Stimulated activated CD4-positive, alpha-beta T cell treated with anti-CD3 and anti-CD28 coated beads, Interleukin-12 subunit alpha, Interleukin-12 subunit beta, amount 100 ng/mL, for 48 hours (primary cell): ENCODE measurements around the gene ELMO2.

Experiments
- DNase-seq, 3 donors: peaks; one replicate each; pipeline ENCODE4 v3.0.0-alpha.2; 2020; ENCODE audit warnings: low read depth in 2 of 3, low spot score in 1 of 3

The ELMO2 gene

DNA sequence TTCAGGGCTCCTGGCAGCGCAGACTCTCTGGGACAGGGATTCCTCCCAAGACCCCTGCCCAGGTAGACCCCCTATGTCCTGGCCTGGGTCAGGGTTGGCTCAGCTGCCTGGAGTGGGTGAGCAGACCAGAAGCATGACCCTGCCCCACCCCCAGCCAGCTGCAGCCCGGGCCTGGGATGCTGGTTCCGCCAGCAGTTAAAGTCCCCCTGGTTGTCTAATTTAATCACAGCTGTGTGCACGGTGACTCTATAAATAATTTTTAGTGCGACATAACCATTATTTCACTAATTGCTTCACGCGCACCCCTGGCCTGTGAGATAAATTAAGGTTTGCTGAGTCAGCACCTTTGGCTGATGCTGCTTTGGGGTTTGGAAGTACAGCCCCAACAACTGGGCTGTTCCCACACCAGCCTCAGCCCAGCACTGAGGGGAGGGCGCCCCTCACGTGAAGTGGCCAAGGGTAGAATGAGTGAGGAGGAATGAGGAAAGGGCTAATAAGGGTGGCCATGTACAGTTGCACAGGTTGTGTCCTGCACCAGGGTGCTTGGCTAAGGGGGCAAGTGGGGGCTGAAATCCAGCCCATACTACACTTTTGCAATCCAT is 72.0 kb downstream of the ELMO2 start:
- no peak for DNase-seq

DNA sequence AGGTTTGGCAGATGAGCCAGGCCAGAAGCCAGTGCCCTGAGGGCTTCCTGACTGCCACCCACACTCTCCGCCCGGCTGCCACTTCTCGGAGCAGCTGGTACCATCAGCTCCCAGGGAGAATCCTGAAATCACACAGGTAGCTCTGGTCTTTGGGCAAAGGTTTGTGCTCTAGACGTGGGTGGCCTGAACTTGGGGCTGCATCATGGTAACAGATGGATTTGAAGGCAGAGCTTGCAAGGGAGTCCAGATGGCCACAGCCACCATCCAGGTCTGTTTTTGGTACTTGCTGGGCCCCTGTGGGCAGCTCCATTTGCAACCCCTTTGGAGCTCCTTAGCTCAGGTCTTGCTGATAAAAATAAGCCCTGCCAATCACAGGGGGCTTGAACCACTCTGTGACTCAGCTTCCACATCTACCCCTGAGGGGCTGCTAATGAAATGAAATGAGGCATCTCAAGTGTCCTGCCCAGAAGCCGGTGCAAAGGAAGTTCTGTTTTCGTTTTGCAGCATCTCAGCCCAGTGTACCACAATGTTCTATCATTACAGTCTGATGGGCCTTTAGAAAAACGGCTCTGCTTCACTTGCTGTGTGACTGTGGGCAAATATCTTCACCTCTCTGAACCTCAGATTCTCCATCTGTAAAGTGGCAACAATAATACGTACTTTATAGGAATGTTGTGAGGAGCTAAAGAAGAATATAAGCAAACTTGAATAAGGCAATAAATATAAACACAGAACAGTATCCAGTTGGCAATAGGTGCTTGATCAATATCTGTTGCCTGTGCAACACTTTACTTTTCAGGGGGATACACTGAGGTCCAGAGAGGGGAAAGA is 73.0 kb downstream of the ELMO2 start:
- DNase-seq = no peak

DNA sequence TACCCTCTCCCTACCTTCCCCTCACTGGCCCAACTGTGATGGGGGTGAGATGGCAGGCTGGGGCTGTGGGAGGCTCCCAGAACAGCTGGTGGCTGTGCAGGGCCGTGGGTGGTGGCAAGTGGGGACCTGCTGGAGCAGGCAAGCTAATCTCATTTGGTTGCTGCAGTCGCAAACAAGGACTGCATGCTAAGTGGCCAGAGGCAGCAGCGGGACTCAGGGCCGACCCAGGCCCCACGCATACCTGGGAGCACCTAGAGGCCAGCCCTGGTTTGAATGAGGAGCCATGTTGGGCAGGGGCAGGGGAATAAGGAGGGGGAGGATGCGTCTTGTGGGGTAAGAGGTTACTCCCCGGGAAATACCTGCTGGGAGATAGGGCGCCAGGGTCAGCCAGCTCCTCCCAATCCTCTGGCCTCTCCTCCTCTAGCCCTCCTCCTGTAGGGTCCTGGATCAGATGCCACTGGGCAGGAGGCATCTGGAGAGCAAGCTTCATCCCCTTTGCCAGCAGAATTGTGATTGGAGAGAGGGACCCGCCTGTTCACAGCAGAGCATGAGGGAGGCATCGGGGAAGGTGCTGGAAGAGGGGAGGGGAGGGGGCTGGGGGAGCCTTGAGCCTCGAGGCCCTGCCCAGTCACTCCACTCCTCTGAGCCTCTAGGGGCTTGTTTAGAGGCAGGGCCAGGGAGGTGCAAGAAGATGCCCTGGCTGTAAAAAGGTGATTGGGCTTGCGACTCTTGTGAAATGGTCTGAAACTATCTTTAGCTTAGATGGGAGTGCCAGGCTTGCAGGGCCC is 73.8 kb downstream of the ELMO2 start:
- no peak for DNase-seq

DNA sequence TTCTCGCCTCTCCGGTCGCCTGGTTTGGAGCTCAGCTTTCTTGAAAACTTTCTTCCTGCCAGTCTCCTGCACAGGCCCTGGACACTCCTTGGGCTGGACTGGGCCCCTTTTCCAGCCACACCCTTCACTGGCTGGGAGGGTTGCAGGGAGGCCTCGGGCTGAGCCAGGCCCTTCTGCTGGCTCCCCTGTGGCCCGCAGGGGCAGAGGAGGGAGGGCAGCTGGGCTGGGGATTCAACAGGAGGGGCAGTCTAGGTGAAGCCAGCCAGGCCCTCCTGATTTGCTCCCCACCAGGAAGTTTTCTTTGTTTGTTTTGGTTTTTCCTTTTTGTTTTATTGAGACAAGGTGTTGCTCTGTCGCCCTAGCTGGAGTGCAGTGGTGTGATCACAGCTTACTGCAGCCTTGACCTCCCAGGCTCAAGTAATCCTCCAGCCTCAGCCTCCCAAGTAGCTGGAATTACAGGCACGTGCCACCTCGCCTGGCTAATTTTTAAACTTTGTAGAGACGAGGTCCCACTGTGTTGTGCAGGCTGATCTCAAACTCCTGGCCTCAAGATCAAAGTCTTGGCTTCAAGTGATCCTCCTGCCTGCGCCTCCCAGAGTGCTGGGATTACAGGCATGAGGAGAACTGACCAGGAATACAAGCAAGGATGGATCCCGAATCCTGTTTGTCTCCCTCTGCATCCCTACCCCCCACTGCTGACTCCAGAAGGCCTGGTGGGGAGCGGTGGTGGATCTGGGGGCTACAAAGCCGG is 74.6 kb downstream of the ELMO2 start:
- no peak for DNase-seq

DNA sequence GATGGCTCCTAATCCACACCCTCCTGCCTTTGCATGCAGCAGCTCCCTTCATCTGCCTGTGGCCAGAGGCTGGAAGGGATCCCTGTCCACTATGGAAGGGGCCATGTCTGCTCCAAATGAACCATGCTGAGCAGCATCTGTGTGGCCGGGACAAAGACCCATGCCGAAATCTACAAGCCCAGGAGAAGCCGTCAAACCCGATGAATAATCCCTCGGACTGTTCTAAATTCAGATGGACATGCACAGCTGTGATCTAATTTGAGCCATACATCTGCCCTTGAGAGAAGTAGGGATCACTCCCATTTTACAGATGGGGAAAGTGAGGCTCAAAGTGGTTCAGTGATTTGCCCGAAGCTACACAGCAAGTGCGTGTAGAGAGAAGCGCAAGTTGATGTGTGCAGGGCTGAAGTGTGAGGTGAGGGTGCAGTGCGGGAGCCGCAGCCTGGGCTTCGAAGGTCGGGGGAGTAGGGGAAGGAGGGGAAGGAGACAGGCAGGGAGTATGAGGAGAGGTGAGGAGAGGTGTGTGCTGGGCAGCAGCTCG is 75.5 kb downstream of the ELMO2 start:
- DNase-seq = no peak

DNA sequence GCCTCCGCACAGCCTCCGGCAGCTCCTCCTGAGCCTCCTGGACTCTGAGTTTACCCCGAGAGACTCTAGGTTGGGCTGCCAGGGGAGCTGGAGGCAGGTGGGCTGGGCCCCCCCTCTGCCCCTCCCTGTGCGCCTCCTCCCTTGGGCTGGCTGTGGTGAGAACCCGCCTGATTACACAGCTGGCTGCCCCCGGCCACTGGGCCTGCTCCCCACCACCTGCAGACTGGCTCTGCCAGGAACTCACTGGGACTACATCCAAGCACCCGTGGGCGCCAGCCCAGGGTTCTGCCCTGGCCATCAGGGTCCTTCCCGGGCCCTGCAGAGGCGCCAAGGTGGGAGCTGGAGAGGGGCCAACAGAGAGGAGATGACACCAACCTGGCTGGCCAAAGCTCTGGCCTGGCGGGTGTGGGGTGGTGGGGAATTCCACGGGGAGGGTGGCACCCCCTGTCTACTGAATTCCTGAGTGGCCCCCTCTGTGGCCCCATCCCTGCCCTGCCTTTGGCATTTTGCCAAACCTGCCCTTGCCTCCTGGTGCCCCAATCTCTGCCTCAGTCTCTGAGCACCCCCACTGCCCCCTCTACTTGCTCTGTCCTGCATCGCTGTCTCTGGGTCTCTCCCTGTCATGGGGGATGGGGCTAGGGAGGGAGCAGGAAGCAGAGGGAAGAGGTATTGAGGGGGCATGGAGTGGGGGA is 76.2 kb downstream of the ELMO2 start:
- no peak for DNase-seq

DNA sequence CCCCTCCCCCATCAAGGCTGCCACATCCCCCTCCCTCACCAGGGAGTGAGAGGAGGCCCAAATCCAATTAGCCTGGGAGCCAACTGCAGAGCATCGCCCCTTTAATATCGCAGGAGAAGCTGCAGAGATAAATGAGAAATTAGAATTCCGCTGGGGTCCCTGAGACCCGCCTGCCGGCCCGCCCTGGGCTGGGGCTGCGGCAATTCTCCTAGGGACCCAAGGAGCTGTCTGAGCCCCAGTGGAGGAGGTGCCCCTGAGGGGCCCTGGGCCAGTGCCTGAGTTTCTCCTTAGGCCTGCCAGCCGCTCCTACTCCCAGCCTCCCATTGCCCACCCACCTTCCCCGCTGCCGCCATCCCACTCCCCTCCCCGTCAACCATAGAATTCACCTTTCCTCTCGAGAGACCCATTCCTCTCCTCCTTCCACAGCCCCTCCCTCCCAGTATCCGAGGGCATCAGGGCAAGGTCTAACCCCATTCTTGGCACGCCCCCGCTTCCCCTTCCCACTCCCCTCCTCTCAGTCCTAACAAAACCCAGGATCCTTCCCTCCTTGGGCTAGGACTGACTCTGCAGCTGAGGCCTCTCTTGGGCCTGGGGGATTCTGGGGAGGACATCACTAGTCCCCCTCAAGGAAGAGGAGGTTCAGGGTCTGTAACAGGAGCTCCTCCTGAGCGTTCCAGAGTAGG is 78.1 kb downstream of the ELMO2 start:
- no peak for DNase-seq

DNA sequence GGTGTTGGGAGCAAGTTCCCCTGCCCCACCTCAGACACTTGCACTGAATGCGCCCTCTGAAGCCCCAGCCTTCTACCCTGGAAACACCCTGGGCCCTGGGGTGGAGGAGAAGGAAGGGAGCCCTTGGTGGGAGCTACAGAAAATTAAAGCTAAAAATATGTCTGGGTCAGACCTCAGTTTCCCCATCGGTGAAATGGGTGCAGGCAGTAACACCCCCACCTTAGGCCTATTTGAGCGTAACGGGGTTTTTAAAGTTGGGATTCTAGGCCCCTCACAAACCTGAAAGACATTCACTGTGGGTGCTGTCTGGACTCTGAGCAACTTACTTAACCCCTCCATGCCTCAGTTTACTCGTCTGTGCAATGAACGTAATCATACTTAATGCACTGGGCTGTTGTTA is 78.9 kb downstream of the ELMO2 start:
- no peak for DNase-seq

DNA sequence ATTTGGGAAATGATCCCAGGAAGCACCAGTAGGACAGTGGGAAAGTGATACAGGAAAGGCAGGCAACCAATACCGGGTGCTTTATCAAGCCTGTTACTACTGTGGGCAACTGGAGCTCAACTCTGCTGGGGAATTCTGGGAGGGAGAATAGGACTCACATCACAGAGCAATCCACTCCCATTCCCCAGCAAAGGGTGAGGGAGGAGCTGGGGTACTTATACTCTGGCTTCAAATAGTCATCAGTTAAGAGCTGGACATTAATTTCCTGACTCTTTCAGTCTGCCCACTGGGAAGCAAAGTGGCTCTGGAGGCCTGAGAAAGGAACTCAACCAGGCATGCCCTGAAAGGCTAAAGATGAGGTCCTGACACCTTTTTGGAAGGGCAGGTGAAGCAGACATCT is 80.6 kb downstream of the ELMO2 start:
- no peak for DNase-seq

DNA sequence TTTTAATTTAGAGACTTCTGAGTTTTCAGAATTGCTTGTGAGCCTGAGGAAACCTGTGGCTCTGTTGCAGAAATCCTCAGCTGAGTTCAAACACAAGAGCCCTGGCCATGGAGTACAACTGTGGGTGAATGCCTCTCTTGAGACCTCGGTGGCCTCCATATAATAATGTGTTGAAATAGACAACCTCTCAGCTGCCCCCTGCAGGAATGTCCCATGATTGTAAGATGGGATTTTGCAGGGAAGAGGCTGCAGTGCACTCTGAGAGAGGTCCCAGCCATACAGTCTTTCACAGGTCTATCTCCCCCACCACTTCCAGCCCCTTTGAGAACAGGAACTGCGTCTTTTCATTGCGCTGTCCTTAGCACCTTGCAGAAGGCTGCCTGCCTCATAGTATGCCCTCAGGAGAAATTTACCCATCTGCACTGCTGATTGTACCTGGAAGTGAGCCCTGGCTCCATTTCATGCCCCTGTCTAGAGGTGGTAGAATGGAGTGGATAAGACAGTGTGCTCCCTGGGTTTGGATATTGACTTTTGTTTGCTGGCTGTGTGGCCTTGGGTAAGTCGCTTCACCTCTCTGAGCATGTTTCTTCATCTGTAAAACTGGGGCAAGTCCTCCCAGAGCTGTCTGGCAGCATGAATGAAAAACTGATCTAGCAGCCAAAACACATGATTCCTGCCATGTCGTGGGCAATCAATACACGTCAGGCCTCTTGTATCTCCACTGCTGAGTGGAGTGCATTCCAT is 81.3 kb downstream of the ELMO2 start:
- no peak for DNase-seq

DNA sequence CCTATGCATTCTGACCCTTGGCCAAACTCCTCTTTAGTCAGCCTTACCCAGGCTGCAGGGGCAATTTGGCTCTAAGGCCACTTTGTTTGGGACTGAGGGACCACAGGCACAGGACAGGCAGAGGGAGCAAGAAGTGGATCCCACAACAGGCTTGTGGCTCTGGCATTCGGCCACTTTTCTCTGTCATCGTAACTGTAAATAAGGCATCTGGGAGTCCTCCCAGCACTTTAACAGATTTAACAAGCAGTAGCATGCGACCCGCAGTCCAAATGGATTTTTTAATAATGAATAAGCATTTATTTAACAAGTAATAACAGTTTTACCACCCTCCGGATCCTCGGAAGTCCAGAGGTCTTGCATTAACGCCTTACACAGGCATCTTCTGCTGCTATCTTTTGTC is 82.0 kb downstream of the ELMO2 start:
- DNase-seq = no peak

DNA sequence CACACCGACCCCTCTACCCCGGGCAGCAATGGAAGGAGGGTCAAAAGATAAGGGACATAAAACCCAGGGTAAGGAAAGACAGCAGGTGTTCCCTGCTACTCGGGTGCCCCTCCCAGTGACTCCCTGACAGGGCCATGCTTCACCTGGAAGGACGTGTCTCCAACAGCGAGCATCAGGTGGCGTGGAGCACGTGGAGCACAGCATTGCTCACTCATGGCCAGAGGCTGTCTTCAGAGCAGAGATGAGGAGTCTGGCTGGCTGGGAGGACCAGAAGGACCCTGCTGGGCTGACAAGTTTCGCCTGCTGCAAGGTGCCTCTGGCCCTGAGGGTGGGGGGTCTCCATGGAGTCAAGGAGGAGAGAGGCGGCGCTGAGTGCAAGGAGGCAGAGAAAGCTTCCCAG is 82.9 kb downstream of the ELMO2 start:
- DNase-seq = no peak

DNA sequence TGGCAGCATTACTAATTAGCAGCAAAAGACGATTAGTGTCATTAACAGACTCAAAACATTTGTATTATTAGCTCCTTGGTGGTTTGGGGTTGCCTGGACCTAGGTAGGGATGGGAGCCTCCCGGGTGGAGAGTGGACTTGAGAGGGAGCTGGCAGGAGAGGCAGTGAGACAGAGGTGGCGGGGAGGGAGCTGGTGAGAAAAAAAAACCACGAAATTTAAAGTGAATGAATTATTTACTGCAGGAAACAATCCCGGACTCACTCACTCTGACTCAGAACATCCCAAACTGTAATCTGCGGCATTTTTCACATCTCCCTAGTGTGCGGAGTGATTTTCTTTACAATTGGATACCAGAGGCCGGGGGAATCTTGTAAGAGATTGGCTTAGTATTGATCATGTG is 83.8 kb downstream of the ELMO2 start:
- no peak for DNase-seq

DNA sequence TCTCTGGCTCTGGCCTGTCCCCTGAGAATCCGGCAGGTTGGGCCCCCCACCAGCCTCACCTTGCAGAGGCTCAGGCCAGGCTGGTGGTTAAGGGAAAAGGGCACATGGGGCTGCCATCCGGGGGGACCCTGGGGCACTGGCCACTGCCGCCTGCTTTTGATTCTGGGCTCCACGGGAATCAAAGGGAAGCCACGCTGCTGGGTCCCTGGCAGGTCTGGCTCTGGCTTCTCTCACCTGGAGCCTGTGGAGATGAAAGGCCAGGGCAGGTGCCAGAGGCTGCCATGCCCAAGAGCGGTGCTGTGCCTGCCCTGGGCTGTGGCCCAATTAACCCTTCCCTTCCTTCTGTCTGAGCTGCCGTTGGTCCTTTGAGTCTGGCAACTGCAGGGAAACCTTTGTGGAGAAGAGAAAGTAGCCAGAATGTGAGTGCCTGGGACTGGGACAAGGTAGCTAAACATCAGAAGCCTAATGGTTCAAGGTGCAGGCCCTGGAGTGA is 88.7 kb downstream of the ELMO2 start:
- DNase-seq = no peak

DNA sequence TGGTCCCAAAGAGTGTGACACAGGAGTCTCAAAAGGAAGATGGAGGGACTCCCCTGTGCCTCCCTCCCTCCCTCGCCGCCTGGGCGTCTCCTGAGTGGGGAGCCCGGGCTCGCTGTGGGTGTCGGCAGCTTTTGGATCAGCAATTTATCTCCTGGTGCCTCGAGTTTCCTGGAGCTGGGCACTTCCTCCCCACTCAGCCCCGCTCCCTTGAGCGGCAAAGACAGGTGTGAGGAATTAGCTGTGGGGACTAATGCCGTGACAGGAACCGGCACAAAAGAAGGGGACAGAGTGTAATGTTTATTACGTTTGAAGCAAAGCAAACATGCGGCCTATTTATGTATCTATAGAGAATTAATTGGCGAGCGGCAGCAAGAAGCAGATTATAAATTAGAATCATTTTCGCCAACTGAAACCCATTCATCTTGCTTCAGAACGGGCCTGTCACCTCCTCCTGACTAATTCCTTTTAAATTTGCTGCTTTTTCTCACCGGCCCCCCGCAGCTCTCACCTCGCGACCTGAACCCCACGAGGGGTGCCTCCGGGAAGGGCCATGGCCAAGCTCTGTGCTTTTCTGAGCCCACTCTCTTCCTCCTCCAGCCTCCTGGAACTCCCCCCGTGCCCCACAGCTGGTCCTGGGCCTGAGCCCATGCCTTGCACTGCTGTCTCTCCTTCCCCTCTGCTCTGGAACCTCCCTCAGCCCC is 89.3 kb downstream of the ELMO2 start:
- no peak for DNase-seq
